GM12801 (cell line): ENCODE data around the gene RAVER1.

Experiments used
- CTCF ChIP-seq: IDR thresholded peaks from one replicate; pipeline ENCODE4 v1.5.1; 2011; ENCODE audit warnings: control low read depth; ENCODE audit not compliant: insufficient read length; ENCODE audit errors: extremely low read depth

Gene RAVER1

GRCh38 chr19:10352764-10353671 lies 19.7 kb upstream of the RAVER1 start:
- TF ChIP-seq CTCF, result no peak

- TF ChIP-seq CTCF, result no peak
Measured at GRCh38 chr19:10346509-10346908, 13.2 kb upstream of the RAVER1 start.

GRCh38 chr19:10344780-10345179 lies 11.5 kb upstream of the RAVER1 start:
- TF ChIP-seq CTCF, result no peak

GRCh38 chr19:10343495-10343894 lies 10.2 kb upstream of the RAVER1 start:
- TF ChIP-seq CTCF, result no peak

DNA sequence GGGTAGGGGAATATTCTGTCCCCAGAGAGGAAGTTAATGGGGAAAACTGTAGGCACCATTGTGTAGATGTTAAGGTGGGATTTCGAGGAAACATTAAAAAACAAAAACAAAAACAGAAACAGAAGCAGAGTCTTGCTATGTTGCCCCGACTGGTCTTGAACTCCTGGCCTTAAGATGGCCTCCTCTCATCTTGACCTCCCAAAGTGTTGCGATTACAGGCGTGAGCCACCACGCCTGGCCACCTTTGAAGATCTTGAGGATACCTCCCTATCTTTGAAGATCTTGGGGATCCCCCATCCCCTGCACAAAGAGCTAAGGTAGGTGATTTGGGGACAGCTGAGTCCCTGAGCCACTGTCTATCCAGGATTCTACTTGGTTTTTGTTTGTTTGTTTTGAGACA lies 6.6 kb upstream of the RAVER1 start:
- TF ChIP-seq CTCF, result no peak

- TF ChIP-seq CTCF, result no peak
Measured at GRCh38 chr19:10339380-10339960, 6.1 kb upstream of the RAVER1 start, which contains the start of gene ICAM3. ICAM3 (minus strand) TSS chr19:10339624; CDS start chr19:10339614, 10 bp downstream.

DNA sequence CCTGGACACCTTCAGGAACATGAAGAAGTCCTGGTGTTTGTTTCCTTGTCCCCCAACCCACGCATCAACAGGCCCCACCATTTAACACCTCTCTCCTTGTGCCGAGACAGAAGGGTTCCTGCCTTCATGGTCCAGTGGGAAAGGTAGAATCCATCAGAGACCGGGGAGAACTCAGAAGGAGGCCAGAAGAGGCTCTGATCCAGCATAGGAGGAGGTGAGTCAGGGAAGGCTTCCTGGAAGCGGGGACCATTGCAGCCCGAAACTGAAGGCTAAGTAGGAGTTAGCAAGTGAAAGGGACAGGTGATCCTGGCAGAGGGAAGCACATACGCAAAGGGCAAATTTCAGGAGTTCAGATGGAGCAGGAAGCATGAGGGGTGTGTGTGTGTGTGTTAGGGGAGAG lies 5.6 kb upstream of the RAVER1 start:
- TF ChIP-seq CTCF, result no peak
